Esophagus squamous epithelium (tissue), 5 donors: ENCODE measurements around the gene SF3B2. TPM values are rescaled to one million over a fixed set of nuclear protein-coding genes. Genes with fewer than 3 reads are reported as not detected.

Experiments
- DNase-seq: peaks from one replicate; lab custom pipeline; 2025; lab: John Stamatoyannopoulos, UW
- H3K27ac ChIP-seq, 4 donors: fragments of 200-600 bp; sonication (generic); one replicate each; pipeline ENCODE4 v1.5.1; 2016 to 2019; ENCODE audit warnings: mild to moderate bottlenecking in 1 of 4
- H3K27me3 ChIP-seq, 4 donors: fragments of 200-600 bp; sonication (generic); 1 replicate in 3 of 4; 2 replicates in 1 of 4; pipeline versions ENCODE4 v1.5.1 to v1.6.0; 2017 to 2021; ENCODE audit warnings: antibody characterized with exemption in 1 of 4
- H3K36me3 ChIP-seq, 3 donors: fragments of 200-600 bp; sonication (generic); one replicate each; pipeline ENCODE4 v1.5.1; 2016 to 2019
- H3K4me1 ChIP-seq, 3 donors: fragments of 200-600 bp; sonication (generic); one replicate each; pipeline ENCODE4 v1.5.1; 2017 to 2019
- H3K4me3 ChIP-seq, 4 donors: fragments of 200-600 bp; sonication (generic); 1 replicate in 3 of 4; 2 replicates in 1 of 4; pipeline ENCODE4 v1.5.1; 2016 to 2019; ENCODE audit warnings: mild to moderate bottlenecking in 2 of 4, moderate library complexity in 1 of 4
- H3K9me3 ChIP-seq, 3 donors: fragments of 200-600 bp; sonication (generic); one replicate each; pipeline ENCODE4 v1.5.1; 2016 to 2019
- POLR2A ChIP-seq, 4 donors: fragments of 450-650 bp; IDR thresholded peaks; one replicate each; pipeline ENCODE4 v1.6.1; 2017; ENCODE audit warnings: antibody characterized with exemption in 4 of 4, mild to moderate bottlenecking in 4 of 4, moderate library complexity in 3 of 4
- WGBS, 2 donors: methylation state at CpG; one replicate each; pipeline ENCODE4 v1.1.5; 2018; 5-methylcytosine and 5-hydroxymethylcytosine counted together
- intact Hi-C: fragments of 100-400 bp; cut with DNase I; formaldehyde crosslinking; loops from one replicate; pipeline ENCODE4 v1.15.0; 2022
- total RNA-seq, 4 donors: library from RNA; depleted of rRNA; stranded (reverse); fragments of >200 nt; gene quantifications; one replicate each; pipeline ENCODE4 v1.1.0, GENCODE V29; 2016
- TF ChIP-seq, protein P1 (sequence below), 6 experiments: fragments of 450-650 bp in 4 of 6; fragments of 200-600 bp in 2 of 6; sonication (generic) in 2 of 6; IDR thresholded peaks; one replicate each; pipeline ENCODE4 v1.5.1; 2016 to 2019; ENCODE audit warnings: antibody characterized with exemption in 6 of 6, mild to moderate bottlenecking in 4 of 6, moderate library complexity in 4 of 6
- donor health status: DM: yes; HTN: yes; CAD: no.

The SF3B2 gene
- total RNA-seq, 4 donors from 2014 or later: 87.8 to 112 (median 93.5) TPM

DNA sequence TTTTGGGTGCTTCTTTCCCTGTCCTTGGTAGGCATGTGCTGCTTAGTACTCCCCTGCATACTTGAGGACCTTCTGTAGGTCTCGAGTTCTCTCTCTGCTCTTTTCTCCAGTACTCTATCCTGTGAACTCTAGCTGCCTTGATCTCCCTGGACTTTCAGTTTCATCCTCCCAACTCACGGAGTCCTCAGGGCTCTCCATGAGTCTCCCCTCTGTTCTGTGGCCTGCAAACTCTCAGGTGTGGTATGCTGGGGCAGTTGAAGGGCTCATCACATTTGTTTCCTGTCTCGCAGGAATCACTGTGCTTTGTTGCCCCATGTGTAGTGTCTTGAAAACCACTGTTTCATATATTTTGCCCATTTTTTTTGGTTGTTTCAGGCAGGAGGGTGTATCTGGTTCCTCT, 14.6 kb downstream of the SF3B2 start:
- Histone ChIP-seq H3K4me3 (no peak overlapping the region), H3K9me3 (no peaks in the 10 kb centered on the region), H3K27ac (no peak overlapping the region), H3K36me3 (peaks cover 8 to 73% (median 23%) of the 10 kb centered on the region in 3 donors), H3K4me1 (peaks cover 19 to 36% (median 25%) of the 10 kb centered on the region in 3 donors), H3K27me3 (no peaks in the 10 kb centered on the region)
- DNase-seq: no peak
- TF ChIP-seq POLR2A (IDR thresholded peaks at IDR 0.05): no peak
- TF ChIP-seq, protein P1, sequence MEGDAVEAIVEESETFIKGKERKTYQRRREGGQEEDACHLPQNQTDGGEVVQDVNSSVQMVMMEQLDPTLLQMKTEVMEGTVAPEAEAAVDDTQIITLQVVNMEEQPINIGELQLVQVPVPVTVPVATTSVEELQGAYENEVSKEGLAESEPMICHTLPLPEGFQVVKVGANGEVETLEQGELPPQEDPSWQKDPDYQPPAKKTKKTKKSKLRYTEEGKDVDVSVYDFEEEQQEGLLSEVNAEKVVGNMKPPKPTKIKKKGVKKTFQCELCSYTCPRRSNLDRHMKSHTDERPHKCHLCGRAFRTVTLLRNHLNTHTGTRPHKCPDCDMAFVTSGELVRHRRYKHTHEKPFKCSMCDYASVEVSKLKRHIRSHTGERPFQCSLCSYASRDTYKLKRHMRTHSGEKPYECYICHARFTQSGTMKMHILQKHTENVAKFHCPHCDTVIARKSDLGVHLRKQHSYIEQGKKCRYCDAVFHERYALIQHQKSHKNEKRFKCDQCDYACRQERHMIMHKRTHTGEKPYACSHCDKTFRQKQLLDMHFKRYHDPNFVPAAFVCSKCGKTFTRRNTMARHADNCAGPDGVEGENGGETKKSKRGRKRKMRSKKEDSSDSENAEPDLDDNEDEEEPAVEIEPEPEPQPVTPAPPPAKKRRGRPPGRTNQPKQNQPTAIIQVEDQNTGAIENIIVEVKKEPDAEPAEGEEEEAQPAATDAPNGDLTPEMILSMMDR (IDR thresholded peaks at IDR 0.05): no peak
- WGBS, 2 donors: 72 to 81% methylated on average over 3 of the region's 3 CpGs
- intact Hi-C loops: no loop called here

DNA sequence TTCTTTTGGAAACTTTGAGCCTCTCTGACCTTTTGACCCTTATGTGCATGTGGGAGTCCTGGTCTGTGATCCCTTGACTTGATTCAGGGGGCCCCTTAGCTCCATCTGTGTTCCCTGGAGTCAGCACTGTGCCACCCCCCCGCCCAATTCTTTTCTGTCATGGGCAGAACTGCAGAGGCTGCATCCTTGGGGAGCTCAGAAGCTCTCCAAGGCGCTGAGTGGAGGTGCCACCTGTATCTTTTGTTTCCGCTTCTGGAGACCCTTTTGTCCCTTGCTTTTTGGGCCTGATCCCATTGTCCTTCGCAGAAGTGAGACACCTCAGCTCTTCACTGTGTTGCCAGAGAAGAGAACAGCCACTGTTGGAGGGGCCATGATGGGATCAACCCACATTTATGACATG, 15.5 kb downstream of the SF3B2 start:
- no peak for TF ChIP-seq POLR2A (IDR thresholded peaks at IDR 0.05)
- TF ChIP-seq, protein P1 (IDR thresholded peaks at IDR 0.05): no peak
- intact Hi-C loops: no loop called here
- H3K4me3 ChIP-seq: no peak overlapping the region
- peaks cover 23 to 45% (median 30%) of the 10 kb centered on the region in 3 donors for H3K4me1 ChIP-seq
- no peak for DNase-seq
- H3K27me3 ChIP-seq: no peaks in the 10 kb centered on the region
- H3K9me3 ChIP-seq: no peaks in the 10 kb centered on the region
- WGBS, 2 donors: 100% methylated on average over 3 of the region's 4 CpGs
- peaks cover 6 to 66% (median 20%) of the 10 kb centered on the region in 3 donors for H3K36me3 ChIP-seq
- H3K27ac ChIP-seq: peak overlapping the region in 2 of 4 donors; percentile 93 to 97

DNA sequence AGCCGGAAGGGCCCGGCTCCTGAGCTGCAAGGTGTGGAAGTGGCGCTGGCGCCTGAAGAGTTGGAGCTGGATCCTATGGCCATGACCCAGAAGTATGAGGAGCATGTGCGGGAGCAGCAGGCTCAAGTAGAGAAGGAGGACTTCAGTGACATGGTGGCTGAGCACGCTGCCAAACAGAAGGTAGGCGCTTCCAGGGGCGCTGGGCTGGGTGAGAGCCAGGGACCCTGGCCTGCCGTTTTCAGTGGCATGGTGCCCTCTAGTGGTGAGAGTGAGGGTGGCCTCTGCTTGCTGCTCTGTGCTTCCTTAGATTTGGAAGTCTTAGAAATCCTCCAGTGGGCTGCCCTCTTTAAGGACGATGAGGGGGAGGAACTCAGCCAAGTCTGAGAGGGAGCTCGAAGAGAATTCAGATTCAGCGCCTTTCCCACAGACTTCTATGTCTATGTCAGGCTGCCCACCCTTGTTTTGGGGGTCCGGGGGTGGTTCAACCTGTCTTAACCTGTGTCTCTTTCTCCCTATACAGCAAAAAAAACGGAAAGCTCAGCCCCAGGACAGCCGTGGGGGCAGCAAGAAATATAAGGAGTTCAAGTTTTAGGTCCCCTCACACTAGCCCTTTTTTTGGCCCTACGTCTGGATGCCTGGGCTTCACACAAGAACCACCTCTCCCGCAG, 16.1 kb downstream of the SF3B2 start:
- H3K9me3 ChIP-seq: no peaks in the 10 kb centered on the region
- H3K27me3 ChIP-seq: no peaks in the 10 kb centered on the region
- 50 to 53% methylated on average over 11 to 14 of the region's 17 CpGs for WGBS, 2 donors
- intact Hi-C loops: no loop called here
- H3K36me3 ChIP-seq: peaks cover 0 to 66% (median 16%) of the 10 kb centered on the region in 3 donors
- H3K27ac ChIP-seq: peak overlapping the region; percentile 91 to 97 (median 95)
- no peak for DNase-seq
- no peak overlapping the region for H3K4me3 ChIP-seq
- TF ChIP-seq POLR2A (IDR thresholded peaks at IDR 0.05): no peak
- TF ChIP-seq, protein P1 (IDR thresholded peaks at IDR 0.05): peak; percentile 78 to 93 (median 87)
- H3K4me1 ChIP-seq: peaks cover 23 to 51% (median 30%) of the 10 kb centered on the region in 3 donors

DNA sequence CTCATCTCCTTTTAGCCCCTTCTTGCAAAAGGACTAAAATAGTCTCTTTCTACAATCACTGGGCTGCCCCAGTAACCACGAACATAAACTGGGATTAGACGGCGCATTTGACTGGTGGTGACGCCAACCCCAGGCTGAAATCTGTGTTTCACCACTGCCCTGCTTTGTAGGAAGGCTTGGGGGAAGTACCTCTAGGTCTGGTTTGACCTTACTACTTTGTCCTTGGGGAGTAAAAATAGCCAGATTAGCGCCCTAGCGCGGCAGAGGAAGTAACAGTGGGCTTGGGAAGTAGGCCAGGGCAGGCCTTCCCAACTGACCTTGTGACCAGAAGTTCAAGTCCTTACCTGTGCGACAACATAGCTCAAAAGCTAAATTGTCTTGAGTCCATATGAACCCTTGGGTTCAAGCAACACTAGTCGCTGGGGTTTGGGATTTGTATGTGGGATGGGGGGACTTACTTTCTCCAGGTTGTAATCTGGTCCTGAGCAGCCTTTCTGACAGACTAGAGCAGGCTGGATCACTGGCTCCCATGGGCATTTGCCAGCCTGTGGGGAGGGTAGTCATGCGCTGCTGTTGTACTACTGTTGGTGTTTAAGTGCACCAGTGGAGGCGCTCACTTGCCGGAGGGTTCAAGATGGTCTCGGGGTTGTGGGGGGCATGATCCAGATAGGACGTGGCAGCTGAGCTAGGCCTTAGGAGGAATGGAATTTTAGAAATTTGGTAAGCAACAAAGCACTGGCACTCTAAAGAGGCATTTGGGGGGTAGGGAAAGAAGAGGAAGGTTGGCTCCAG, 17.0 kb downstream of the SF3B2 start:
- intact Hi-C loops: no loop called here
- H3K4me1 ChIP-seq: peaks cover 23 to 51% (median 30%) of the 10 kb centered on the region in 3 donors
- no peak for DNase-seq
- H3K36me3 ChIP-seq: peaks cover 0 to 64% (median 10%) of the 10 kb centered on the region in 3 donors
- no peaks in the 10 kb centered on the region for H3K9me3 ChIP-seq
- 17 to 18% methylated on average over 9 to 11 of the region's 14 CpGs for WGBS, 2 donors
- peak overlapping the region; percentile 91 to 97 (median 95) for H3K27ac ChIP-seq
- no peak for TF ChIP-seq POLR2A (IDR thresholded peaks at IDR 0.05)
- TF ChIP-seq, protein P1 (IDR thresholded peaks at IDR 0.05): peak in 1 of 6 experiments; percentile 25
- no peaks in the 10 kb centered on the region for H3K27me3 ChIP-seq
- peak overlapping the region; percentile 59 to 95 (median 74) for H3K4me3 ChIP-seq
